ENCODE data around the gene KDM2B.

DNA sequence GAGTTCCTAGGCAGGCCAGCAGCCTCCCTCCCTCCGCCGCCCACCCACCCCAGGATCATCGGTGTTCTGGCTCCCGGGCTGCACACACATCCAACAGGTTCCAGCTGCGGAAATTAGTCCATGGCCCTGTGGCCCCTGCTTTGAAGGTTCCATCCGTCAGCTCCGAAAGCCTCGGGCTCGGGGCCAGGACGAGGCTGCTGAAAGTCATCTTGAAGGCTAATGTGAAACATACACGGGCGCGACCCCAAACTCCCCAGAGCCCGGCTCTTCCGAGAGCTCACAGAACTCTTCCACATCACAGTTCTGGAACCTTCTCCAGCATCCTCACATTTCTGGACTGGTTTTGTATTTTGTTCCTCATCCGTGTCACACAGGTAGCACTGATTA is 19.8 kb downstream of the KDM2B start:
- TF ChIP-seq GATA3 (IDR thresholded peaks at IDR 0.05; ENCODE audit: low read depth, low read length) (no peak), GATA2 (IDR thresholded peaks at IDR 0.05; ENCODE audit: low read depth, low read length) (no peak)

Data from SH-SY5Y (cell line).